Mesenchymal stem cell (in vitro differentiated cells and primary cell): ENCODE measurements around the gene TRHDE.

Experiments used
- DNase-seq: peaks from one replicate; pipeline ENCODE4 v3.0.0-alpha.2; 2013
- H2AFZ ChIP-seq: one replicate; pipeline ENCODE4 v1.6.1; 2013; ENCODE audit warnings: low read depth, mild to moderate bottlenecking, control low read depth, inconsistent platforms, low read length, moderate library complexity
- H2AK5ac ChIP-seq: 2 replicates; pipeline ENCODE4 v1.6.1; 2013; ENCODE audit warnings: low read length, moderate library complexity, mild to moderate bottlenecking, inconsistent platforms; ENCODE audit not compliant: severe bottlenecking
- H2BK120ac ChIP-seq: one replicate; pipeline ENCODE4 v1.6.1; 2013; ENCODE audit warnings: low read depth, mild to moderate bottlenecking, inconsistent platforms, low read length, moderate library complexity
- H2BK12ac ChIP-seq, 2 experiments: one replicate each; pipeline ENCODE4 v1.6.1; 2013; ENCODE audit warnings: inconsistent platforms in 2 of 2, low read length in 2 of 2, mild to moderate bottlenecking in 2 of 2, moderate library complexity in 2 of 2, control low read depth in 1 of 2
- H2BK15ac ChIP-seq: one replicate; pipeline ENCODE4 v1.6.1; 2013; ENCODE audit warnings: mild to moderate bottlenecking, low read depth, inconsistent platforms; ENCODE audit not compliant: poor library complexity, severe bottlenecking
- H2BK5ac ChIP-seq: 2 replicates; pipeline ENCODE4 v1.6.1; 2013; ENCODE audit warnings: low read depth, mild to moderate bottlenecking, low read length, control low read depth, inconsistent platforms; ENCODE audit not compliant: poor library complexity, severe bottlenecking
- H3K14ac ChIP-seq, 2 experiments: one replicate each; pipeline ENCODE4 v1.6.1; 2013; ENCODE audit warnings: inconsistent platforms in 2 of 2, low read length in 2 of 2, control low read depth in 1 of 2, mild to moderate bottlenecking in 1 of 2, moderate library complexity in 1 of 2
- H3K18ac ChIP-seq, 2 experiments: one replicate each; pipeline ENCODE4 v1.6.1; 2013; ENCODE audit warnings: inconsistent platforms in 2 of 2, low read length in 2 of 2, control low read depth in 1 of 2, low read depth in 1 of 2, mild to moderate bottlenecking in 1 of 2
- H3K23ac ChIP-seq, 2 experiments: one replicate each; pipeline ENCODE4 v1.6.1; 2013; ENCODE audit warnings: inconsistent platforms in 2 of 2, low read length in 2 of 2, mild to moderate bottlenecking in 2 of 2, moderate library complexity in 2 of 2, control low read depth in 1 of 2
- H3K27ac ChIP-seq: 2 replicates; pipeline ENCODE4 v1.5.1; 2013; ENCODE audit warnings: mild to moderate bottlenecking, moderate library complexity, low read length, control low read depth, inconsistent platforms; ENCODE audit not compliant: poor library complexity, severe bottlenecking
- H3K27me3 ChIP-seq, 2 experiments: 2 replicates each; pipeline versions ENCODE4 v1.6.1 to v1.7.0; 2013; ENCODE audit warnings: low read length in 2 of 2, mild to moderate bottlenecking in 2 of 2, moderate library complexity in 2 of 2, control low read depth in 1 of 2, inconsistent platforms in 1 of 2; ENCODE audit not compliant: control insufficient read depth in 1 of 2, insufficient read depth in 1 of 2
- H3K36me3 ChIP-seq, 2 experiments: 2 replicates each; pipeline versions ENCODE4 v1.6.1 to v1.7.0; 2013; ENCODE audit warnings: low read length in 2 of 2, control low read depth in 1 of 2, inconsistent platforms in 1 of 2, low read depth in 1 of 2, mild to moderate bottlenecking in 1 of 2; ENCODE audit not compliant: insufficient read depth in 2 of 2, control insufficient read depth in 1 of 2
- H3K4ac ChIP-seq, 2 experiments: one replicate each; pipeline ENCODE4 v1.6.1; 2013; ENCODE audit warnings: inconsistent platforms in 2 of 2, low read length in 2 of 2, mild to moderate bottlenecking in 2 of 2, moderate library complexity in 2 of 2, control low read depth in 1 of 2, low read depth in 1 of 2
- H3K4me1 ChIP-seq: 2 replicates; pipeline ENCODE4 v1.6.1; 2013; ENCODE audit warnings: low read depth, low read length, control low read depth; ENCODE audit not compliant: control insufficient read depth, insufficient read depth
- H3K4me2 ChIP-seq: 2 replicates; pipeline ENCODE4 v1.6.1; 2013; ENCODE audit warnings: low read length, mild to moderate bottlenecking, inconsistent platforms; ENCODE audit not compliant: poor library complexity, severe bottlenecking
- H3K4me3 ChIP-seq, 2 experiments: 2 replicates each; pipeline versions ENCODE4 v1.5.1 to v1.7.0; 2013; ENCODE audit warnings: low read length in 2 of 2, mild to moderate bottlenecking in 2 of 2, control low read depth in 1 of 2, low read depth in 1 of 2; ENCODE audit not compliant: insufficient read depth in 1 of 2
- H3K79me1 ChIP-seq: replicated peaks from 2 replicates; pipeline ENCODE4 v1.6.1; 2013; ENCODE audit warnings: mild to moderate bottlenecking, control low read depth, low read length, inconsistent platforms; ENCODE audit not compliant: poor library complexity, severe bottlenecking
- H3K9ac ChIP-seq: 2 replicates; pipeline ENCODE4 v1.7.0; 2013; ENCODE audit warnings: mild to moderate bottlenecking, low read length, moderate library complexity
- H3K9me3 ChIP-seq: 2 replicates; pipeline ENCODE4 v1.7.0; 2013; ENCODE audit warnings: mild to moderate bottlenecking, low read length; ENCODE audit not compliant: control insufficient read depth
- H4K8ac ChIP-seq: one replicate; pipeline ENCODE4 v1.6.1; 2013; ENCODE audit warnings: inconsistent platforms, mild to moderate bottlenecking, low read length, moderate library complexity
- H4K91ac ChIP-seq: one replicate; pipeline ENCODE4 v1.6.1; 2013; ENCODE audit warnings: mild to moderate bottlenecking, low read length, inconsistent platforms
- WGBS: methylation state at CpG from one replicate; pipeline ENCODE4 v1.1.7; 2013; ENCODE audit warnings: mixed read lengths; 5-methylcytosine and 5-hydroxymethylcytosine counted together

TRHDE gene

GRCh38 chr12:72369423-72369959, 97.3 kb downstream of the TRHDE start:
- H4K8ac ChIP-seq, result no peak overlapping the region
- no peak overlapping the region for H3K14ac ChIP-seq
- DNase-seq, result peak; percentile 45
- H3K9me3 ChIP-seq, result no peaks in the 10 kb centered on the region
- H3K9ac ChIP-seq, result no peak overlapping the region
- H4K91ac ChIP-seq, result no peak overlapping the region
- no peaks in the 10 kb centered on the region for H3K36me3 ChIP-seq
- no peak overlapping the region for H3K27ac ChIP-seq
- no peaks in the 10 kb centered on the region for H3K4me1 ChIP-seq
- H2AFZ ChIP-seq, result no peak overlapping the region
- no peak overlapping the region for H2BK120ac ChIP-seq
- H3K18ac ChIP-seq, result no peak overlapping the region
- 42% methylated on average over 2 of the region's 4 CpGs for WGBS
- H3K23ac ChIP-seq, result no peak overlapping the region
- no peaks in the 10 kb centered on the region for H3K79me1 ChIP-seq
- H3K4me2 ChIP-seq, result no peak overlapping the region
- no peak overlapping the region for H3K4me3 ChIP-seq
- H2AK5ac ChIP-seq, result no peak overlapping the region
- H2BK5ac ChIP-seq, result no peak overlapping the region
- H3K27me3 ChIP-seq, result no peaks in the 10 kb centered on the region
- no peak overlapping the region for H2BK15ac ChIP-seq
- H2BK12ac ChIP-seq, result no peak overlapping the region
- no peak overlapping the region for H3K4ac ChIP-seq

GRCh38 chr12:72380441-72380840, 108.3 kb downstream of the TRHDE start:
- Histone ChIP-seq H2BK15ac (no peak overlapping the region), H2BK5ac (no peak overlapping the region), H3K4me2 (no peak overlapping the region), H3K14ac (no peak overlapping the region), H3K9me3 (no peaks in the 10 kb centered on the region), H4K8ac (no peak overlapping the region), H2AK5ac (no peak overlapping the region), H3K4me3 (no peak overlapping the region), H3K4ac (no peak overlapping the region), H3K9ac (no peak overlapping the region), H3K27me3 (no peaks in the 10 kb centered on the region), H3K27ac (no peak overlapping the region), H2AFZ (no peak overlapping the region), H3K23ac (no peak overlapping the region), H4K91ac (no peak overlapping the region), H2BK12ac (no peak overlapping the region), H2BK120ac (no peak overlapping the region), H3K36me3 (no peaks in the 10 kb centered on the region), H3K79me1 (no peaks in the 10 kb centered on the region), H3K18ac (no peak overlapping the region), H3K4me1 (no peaks in the 10 kb centered on the region)
- DNase-seq, result no peak
- 100% methylated on average over 2 of the region's 2 CpGs for WGBS

GRCh38 chr12:72388322-72388721, 116.2 kb downstream of the TRHDE start:
- Histone ChIP-seq H2BK5ac (no peak overlapping the region), H2BK120ac (no peak overlapping the region), H4K8ac (no peak overlapping the region), H3K4me3 (no peak overlapping the region), H3K9ac (no peak overlapping the region), H2AFZ (no peak overlapping the region), H3K9me3 (peaks cover 4% of the 10 kb centered on the region), H3K4ac (no peak overlapping the region), H2BK12ac (no peak overlapping the region), H3K36me3 (no peaks in the 10 kb centered on the region), H2AK5ac (no peak overlapping the region), H4K91ac (no peak overlapping the region), H3K27me3 (no peaks in the 10 kb centered on the region), H3K79me1 (no peaks in the 10 kb centered on the region), H3K23ac (no peak overlapping the region), H2BK15ac (no peak overlapping the region), H3K27ac (no peak overlapping the region), H3K4me1 (no peaks in the 10 kb centered on the region), H3K18ac (no peak overlapping the region), H3K4me2 (no peak overlapping the region), H3K14ac (no peak overlapping the region)
- no peak for DNase-seq

GRCh38 chr12:72390146-72390545, 118.0 kb downstream of the TRHDE start:
- H3K18ac ChIP-seq, result no peak overlapping the region
- H2AFZ ChIP-seq, result no peak overlapping the region
- H3K36me3 ChIP-seq, result no peaks in the 10 kb centered on the region
- H3K4me1 ChIP-seq, result no peaks in the 10 kb centered on the region
- no peak overlapping the region for H2BK5ac ChIP-seq
- peaks cover 4% of the 10 kb centered on the region for H3K9me3 ChIP-seq
- H2AK5ac ChIP-seq, result no peak overlapping the region
- no peak overlapping the region for H4K91ac ChIP-seq
- no peaks in the 10 kb centered on the region for H3K27me3 ChIP-seq
- no peak overlapping the region for H3K4me3 ChIP-seq
- H3K14ac ChIP-seq, result no peak overlapping the region
- WGBS, result no CpG with 5 or more reads among the region's 1 CpG
- H2BK12ac ChIP-seq, result no peak overlapping the region
- no peak overlapping the region for H3K9ac ChIP-seq
- no peak for DNase-seq
- H3K23ac ChIP-seq, result no peak overlapping the region
- H2BK120ac ChIP-seq, result no peak overlapping the region
- H3K27ac ChIP-seq, result no peak overlapping the region
- no peak overlapping the region for H3K4ac ChIP-seq
- H4K8ac ChIP-seq, result no peak overlapping the region
- H3K79me1 ChIP-seq, result no peaks in the 10 kb centered on the region
- no peak overlapping the region for H2BK15ac ChIP-seq
- no peak overlapping the region for H3K4me2 ChIP-seq
